GM06990 (cell line): Measurements from ENCODE around the gene ARHGEF19.

Source experiments
- DNase-seq: peaks from one replicate; pipeline ENCODE4 v3.0.0-alpha.2; 2011; ENCODE audit not compliant: insufficient read length; ENCODE audit errors: extremely low read depth
- H3K27me3 ChIP-seq: replicated peaks from 2 replicates; pipeline ENCODE4 v1.6.0; 2011; ENCODE audit warnings: low read length; ENCODE audit not compliant: control insufficient read depth, insufficient read depth
- H3K36me3 ChIP-seq: 2 replicates; pipeline ENCODE4 v1.5.1; 2011; ENCODE audit warnings: low read length; ENCODE audit not compliant: control insufficient read depth, insufficient read depth
- H3K4me3 ChIP-seq: replicated peaks from 2 replicates; pipeline ENCODE4 v1.5.1; 2011; ENCODE audit warnings: low read depth, mild to moderate bottlenecking, control low read depth, low read length
- TF ChIP-seq, protein P1 (sequence below): IDR thresholded peaks from 2 replicates; pipeline ENCODE4 v1.5.1; 2011; ENCODE audit warnings: low read length, control low read depth, mild to moderate bottlenecking, inconsistent platforms; ENCODE audit not compliant: insufficient read depth, poor library complexity, severe bottlenecking

Gene ARHGEF19

DNA sequence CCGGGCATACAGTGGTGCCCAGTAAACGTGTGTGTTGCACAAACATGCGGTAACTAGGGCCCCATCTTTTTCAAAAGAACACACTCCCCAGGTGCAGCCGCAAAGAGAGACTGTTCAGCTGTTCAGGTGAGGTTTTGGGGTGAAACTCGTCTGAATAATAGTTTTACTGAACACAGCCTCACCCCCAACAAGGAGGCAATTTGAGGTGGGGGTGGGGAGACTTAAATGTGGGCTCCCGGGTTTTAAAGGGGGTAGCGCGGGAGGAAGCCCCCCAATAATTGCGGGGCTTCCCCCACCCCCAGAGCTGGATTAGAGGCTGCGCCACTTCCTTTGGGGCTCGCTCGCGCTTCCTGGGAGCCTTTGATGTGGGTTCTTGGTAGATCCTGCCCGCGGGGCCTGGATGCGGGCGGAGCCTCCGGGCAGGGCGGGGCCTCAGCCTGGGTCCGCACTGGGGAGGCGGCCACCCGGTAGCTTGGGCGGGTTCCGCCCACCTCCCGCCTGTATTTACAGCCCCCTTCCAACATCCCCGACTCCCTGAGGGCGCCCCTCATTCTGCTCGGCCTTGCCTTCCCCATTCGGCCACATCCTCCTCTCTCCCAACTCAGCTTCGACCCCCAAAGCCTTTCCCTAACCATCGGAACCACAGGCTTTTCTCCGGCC lies 50.2 kb downstream of the ARHGEF19 start:
- peak; percentile 36 for DNase-seq
- TF ChIP-seq, protein P1, sequence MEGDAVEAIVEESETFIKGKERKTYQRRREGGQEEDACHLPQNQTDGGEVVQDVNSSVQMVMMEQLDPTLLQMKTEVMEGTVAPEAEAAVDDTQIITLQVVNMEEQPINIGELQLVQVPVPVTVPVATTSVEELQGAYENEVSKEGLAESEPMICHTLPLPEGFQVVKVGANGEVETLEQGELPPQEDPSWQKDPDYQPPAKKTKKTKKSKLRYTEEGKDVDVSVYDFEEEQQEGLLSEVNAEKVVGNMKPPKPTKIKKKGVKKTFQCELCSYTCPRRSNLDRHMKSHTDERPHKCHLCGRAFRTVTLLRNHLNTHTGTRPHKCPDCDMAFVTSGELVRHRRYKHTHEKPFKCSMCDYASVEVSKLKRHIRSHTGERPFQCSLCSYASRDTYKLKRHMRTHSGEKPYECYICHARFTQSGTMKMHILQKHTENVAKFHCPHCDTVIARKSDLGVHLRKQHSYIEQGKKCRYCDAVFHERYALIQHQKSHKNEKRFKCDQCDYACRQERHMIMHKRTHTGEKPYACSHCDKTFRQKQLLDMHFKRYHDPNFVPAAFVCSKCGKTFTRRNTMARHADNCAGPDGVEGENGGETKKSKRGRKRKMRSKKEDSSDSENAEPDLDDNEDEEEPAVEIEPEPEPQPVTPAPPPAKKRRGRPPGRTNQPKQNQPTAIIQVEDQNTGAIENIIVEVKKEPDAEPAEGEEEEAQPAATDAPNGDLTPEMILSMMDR, result no peak
- no peaks in the 10 kb centered on the region for H3K27me3 ChIP-seq
- H3K4me3 ChIP-seq, result no peak overlapping the region
- H3K36me3 ChIP-seq, result no peaks in the 10 kb centered on the region

DNA sequence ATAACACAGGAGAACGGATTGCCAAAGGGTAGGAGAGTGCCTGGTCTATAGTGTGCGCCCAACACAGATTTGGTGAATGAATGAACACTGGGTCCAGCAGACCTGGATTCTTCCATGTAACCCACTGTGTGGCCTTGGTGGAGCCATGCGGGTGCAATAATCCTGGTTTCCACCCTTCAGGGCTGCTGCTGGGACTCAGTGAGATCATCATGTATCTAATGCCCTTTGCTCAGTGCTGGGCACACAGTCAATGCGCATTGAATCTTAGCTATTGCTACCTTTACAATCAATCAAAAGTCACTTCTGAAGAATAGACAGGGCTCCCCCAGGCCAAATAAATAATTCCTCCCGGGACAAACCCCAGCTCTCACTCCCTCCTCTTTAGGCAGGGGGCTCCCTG lies 50.7 kb downstream of the ARHGEF19 start:
- no peak for DNase-seq
- H3K4me3 ChIP-seq, result no peak overlapping the region
- H3K36me3 ChIP-seq, result no peaks in the 10 kb centered on the region
- TF ChIP-seq, protein P1, result no peak
- H3K27me3 ChIP-seq, result no peaks in the 10 kb centered on the region

DNA sequence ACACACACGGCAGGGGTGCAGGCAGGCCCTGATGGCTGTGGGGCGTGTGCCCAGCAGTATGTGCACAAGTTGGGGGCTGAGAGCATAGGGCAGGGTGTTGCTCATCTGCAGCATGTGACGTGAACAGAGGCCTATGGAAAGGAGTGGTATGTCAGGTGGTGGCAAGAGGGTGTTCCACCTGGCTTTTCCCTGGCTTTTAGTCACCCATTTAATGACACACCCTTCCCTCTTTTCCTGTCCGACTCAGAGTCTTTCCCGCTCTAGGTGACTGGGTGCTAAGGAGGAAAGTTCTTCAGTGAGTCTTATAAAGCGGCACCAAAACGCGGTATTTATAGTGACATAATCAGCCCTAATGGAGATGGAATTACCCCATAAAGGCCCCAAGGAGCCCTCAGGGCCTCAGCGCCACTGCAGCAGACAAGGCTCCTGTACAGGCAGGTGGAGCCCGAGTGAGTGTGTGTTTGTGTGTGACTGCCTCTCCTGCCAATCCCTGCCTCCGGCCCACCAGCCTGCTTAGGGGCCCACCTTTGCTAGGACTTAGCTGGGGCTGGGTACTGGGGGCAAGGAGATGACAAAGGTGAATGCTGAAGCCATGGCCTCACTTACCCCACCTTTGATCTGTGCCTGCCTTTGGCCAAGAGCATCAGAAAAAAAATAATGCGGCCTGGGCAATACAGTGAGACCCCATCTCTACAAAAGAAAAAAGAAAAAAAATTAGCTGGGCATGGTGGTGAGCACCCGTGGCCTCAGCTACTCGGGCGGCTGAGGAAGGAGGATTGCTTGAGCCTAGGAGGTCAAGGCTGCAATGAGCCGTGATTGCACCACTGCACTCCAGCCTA lies 53.2 kb downstream of the ARHGEF19 start:
- Histone ChIP-seq H3K36me3 (no peaks in the 10 kb centered on the region), H3K27me3 (no peaks in the 10 kb centered on the region; the same call in 1 of the 2 replicates), H3K4me3 (no peak overlapping the region)
- TF ChIP-seq, protein P1, result no peak
- no peak for DNase-seq

DNA sequence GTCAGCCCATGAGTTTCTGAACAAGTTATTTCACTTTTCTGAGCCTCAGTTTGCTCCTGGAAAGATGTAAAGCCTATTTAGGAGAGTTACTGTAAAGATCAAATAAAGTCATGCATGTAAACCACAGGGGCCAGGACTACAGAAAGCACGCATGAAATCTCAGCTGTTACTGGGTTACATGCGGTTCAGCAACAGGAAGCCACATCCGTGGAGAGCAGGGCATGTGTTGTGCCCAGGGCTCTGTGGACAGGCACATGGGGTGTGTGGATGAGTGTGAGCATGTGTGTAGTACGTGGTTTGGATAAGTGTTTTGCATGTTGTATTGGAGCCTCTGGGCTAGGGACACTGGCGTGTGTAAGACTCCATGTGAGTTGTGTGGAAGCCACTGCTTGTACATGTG lies 54.4 kb downstream of the ARHGEF19 start:
- no peak overlapping the region for H3K4me3 ChIP-seq
- DNase-seq, result no peak
- H3K27me3 ChIP-seq, result no peaks in the 10 kb centered on the region; the same call in 1 of the 2 replicates
- no peaks in the 10 kb centered on the region for H3K36me3 ChIP-seq
- TF ChIP-seq, protein P1, result no peak

DNA sequence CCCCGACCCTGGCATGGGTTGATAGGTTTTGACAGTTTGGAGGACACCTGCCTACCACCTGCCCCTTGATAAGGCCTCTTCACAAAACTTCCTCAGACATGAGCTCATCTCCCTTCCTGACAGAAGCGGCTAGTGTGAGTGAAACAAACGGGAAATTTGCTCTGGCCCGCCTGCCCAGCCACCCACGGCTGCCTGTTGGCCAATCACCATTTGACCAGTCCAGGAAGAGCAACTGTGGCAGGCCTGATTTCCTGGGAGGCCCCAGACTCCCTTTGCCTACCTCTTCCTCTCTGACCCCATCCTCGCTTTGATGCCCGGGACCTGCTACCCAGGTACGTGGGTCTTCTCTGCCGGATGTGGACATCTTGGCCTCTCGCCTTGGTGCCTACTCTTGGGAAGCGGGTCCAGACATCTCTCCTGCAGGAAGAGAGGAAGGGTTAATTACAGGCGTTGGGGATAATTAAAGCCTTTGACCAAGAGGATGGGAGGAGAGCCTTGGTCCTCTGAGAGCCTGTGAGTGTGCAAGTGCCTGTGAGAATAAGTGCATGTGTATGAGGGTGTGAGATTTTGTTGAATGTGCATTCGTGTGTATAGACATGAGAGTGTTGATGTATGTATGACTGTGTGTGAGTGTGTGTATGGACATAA lies 55.5 kb downstream of the ARHGEF19 start:
- H3K4me3 ChIP-seq, result no peak overlapping the region
- no peaks in the 10 kb centered on the region; the same call in 1 of the 2 replicates for H3K27me3 ChIP-seq
- DNase-seq, result no peak
- no peaks in the 10 kb centered on the region for H3K36me3 ChIP-seq
- TF ChIP-seq, protein P1, result no peak
